ENCODE results near the gene ARGFX.

ARGFX gene

DNA sequence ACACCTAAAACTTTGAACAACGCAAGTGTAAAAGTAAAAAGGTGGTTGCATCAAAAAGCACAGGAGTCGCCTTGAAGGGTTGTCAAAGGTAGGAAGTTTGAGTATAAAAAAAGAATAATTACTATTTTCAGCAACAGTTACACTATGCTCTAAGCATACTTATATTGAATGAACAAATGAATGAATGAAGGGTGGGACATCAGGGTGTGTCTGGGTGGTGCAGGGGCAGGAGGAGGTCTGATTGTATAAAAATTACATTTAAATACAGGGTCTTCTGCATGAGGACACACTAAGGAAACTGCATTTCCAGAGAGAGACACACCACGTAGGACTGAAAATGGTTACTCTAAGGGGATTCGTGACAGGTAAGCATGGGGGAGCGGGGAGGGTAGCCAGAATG lies at the start of gene ARGFX:
TSS of gene ARGFX (plus strand) at position 301 of the 400 bp plus-strand sequence. CDS start 2,765 bp downstream, outside the sequence.
- no peak for DNase-seq (ENCODE audit: low read depth)
- no peak within 1 kb of the TSS for H3K4me3 ChIP-seq (ENCODE audit: low read depth, low read length)
- TF ChIP-seq, protein P1, sequence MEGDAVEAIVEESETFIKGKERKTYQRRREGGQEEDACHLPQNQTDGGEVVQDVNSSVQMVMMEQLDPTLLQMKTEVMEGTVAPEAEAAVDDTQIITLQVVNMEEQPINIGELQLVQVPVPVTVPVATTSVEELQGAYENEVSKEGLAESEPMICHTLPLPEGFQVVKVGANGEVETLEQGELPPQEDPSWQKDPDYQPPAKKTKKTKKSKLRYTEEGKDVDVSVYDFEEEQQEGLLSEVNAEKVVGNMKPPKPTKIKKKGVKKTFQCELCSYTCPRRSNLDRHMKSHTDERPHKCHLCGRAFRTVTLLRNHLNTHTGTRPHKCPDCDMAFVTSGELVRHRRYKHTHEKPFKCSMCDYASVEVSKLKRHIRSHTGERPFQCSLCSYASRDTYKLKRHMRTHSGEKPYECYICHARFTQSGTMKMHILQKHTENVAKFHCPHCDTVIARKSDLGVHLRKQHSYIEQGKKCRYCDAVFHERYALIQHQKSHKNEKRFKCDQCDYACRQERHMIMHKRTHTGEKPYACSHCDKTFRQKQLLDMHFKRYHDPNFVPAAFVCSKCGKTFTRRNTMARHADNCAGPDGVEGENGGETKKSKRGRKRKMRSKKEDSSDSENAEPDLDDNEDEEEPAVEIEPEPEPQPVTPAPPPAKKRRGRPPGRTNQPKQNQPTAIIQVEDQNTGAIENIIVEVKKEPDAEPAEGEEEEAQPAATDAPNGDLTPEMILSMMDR (IDR thresholded peaks at IDR 0.05; ENCODE audit: control insufficient read depth, extremely low read depth, insufficient read depth), result no peak

DNA sequence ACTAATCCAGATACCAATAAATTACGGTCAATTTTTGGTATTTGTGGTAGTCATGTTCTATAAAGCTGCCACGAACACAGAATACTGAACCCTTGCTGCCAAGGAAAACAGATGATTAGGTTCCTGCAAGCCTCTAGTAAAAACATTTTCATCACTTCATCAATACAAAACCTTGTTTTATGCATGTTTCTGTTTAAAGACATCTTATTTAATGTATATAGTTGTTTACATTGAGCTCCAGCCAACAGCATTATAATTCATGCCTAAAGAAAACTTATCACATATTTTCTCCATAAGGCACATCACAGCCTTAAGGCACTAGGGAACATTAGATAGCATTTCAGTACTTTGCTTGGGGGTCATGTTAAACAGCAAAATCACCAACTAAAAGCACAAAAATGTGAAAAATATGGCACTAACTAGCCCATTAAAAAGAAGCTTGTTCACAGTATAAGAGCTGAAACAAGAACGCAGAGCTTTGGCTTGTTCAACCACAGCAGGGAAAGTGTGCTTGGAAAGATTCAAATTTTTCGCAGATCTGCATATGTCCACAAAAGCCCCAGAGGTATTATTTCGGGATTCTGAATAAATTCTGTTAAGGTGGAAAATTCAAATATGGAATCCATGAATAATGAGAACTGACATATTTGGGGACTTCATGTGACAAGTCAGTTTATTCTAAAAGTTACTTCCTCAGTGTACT lies 49.6 kb upstream of the ARGFX start:
- peak; percentile 43 for DNase-seq (ENCODE audit: low read depth)
- TF ChIP-seq, protein P1 (IDR thresholded peaks at IDR 0.05; ENCODE audit: control insufficient read depth, extremely low read depth, insufficient read depth), result no peak
- H3K4me3 ChIP-seq (ENCODE audit: low read depth, low read length), result no peak overlapping the region

DNA sequence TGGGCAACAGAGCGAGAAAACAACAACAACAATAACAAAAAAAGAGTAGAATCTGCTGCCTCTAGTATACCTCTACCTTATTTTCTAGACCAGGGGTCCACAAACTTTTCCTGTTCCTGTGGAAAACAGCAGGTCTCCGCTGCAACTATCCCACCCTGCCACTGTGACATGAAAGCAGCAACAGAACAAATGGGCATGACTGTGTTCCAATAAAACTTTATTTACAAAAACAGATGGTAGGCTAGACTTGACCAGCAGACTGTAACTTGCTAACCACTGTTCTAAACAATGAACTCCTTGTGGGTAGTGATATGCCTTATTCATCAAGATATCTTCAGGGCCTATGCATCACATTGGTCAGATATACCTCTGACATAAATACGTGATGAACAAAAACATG lies 47.2 kb upstream of the ARGFX start:
- TF ChIP-seq, protein P1 (IDR thresholded peaks at IDR 0.05; ENCODE audit: control insufficient read depth, extremely low read depth, insufficient read depth), result no peak
- DNase-seq (ENCODE audit: low read depth), result no peak
- no peak overlapping the region for H3K4me3 ChIP-seq (ENCODE audit: low read depth, low read length)

DNA sequence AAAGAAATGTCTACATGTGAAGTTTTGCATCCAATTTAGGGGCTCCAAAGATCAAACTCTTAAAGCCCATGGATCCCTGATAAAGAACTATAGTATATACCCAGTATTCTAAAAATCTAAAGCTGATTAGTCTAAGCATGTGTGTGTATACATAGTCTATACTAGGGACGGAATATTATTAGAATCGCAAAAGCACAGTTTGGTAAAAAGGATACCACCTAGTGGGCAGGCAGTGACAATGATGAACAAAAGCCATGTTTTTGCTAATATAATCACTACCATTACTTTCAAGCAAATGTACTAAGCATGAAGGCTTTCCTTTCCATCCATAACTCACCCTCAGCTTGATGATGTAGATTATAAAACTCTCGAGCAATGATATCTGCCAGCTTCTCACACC lies 38.4 kb upstream of the ARGFX start:
- DNase-seq (ENCODE audit: low read depth), result no peak
- TF ChIP-seq, protein P1 (IDR thresholded peaks at IDR 0.05; ENCODE audit: control insufficient read depth, extremely low read depth, insufficient read depth), result peak; percentile 59
- H3K4me3 ChIP-seq (ENCODE audit: low read depth, low read length), result no peak overlapping the region

DNA sequence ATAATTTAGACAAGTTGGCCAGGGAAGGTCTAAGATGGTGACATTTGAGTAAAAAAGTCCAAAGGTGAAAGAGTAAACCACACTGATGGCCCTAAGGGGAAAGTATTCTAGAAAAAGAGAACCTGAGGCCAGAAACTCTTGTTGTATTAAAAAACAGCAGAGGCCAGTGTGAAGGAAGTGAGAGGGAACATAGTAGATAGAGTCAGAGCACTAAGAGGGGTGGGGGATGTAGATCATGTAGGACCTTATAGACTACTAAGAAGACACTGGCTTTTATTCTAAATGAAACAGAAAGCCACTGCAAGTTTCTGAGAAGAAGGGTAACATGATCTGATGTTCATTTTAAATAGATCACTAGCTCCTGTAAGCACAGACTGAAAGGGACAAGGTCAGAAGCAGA lies 36.5 kb upstream of the ARGFX start:
- H3K4me3 ChIP-seq (ENCODE audit: low read depth, low read length), result no peak overlapping the region

DNA sequence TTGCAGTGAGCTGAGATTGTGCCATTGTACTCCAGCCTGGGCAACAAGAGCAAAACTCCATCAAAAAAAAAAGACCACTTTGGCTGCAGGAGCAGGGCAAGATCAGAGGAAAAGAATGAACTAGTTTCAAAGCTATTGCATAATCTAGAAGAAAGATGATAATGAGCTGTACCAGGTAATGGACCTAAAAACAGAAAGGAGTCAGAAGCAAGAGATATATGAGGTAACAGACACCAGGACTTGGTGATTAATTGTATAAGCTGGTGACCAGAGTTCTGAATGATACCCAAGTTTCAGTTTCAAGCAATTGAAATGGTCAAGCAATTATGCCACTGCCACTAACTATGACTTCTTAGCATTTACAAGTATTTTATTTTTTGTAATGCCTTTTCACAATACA lies 24.8 kb upstream of the ARGFX start:
- no peak for DNase-seq (ENCODE audit: low read depth)
- TF ChIP-seq, protein P1 (IDR thresholded peaks at IDR 0.05; ENCODE audit: control insufficient read depth, extremely low read depth, insufficient read depth), result no peak
- no peak overlapping the region for H3K4me3 ChIP-seq (ENCODE audit: low read depth, low read length)

More for the DNA sequence above, 36.5 kb upstream of the ARGFX start:
- TF ChIP-seq, protein P1 (IDR thresholded peaks at IDR 0.05; ENCODE audit: control insufficient read depth, extremely low read depth, insufficient read depth), result no peak
- DNase-seq (ENCODE audit: low read depth), result no peak

Measured in LNCaP clone FGC (cell line).